Kidney epithelial cell (primary cell): ENCODE results near the gene TMEM14A. TPM values are rescaled to one million over a fixed set of nuclear protein-coding genes. Genes with fewer than 3 reads are reported as not detected.
"Not testable (repeated sequence)": the region's sequence is repeated elsewhere in the genome, so short reads cannot be mapped to it uniquely, and the experiment has no call there.

Source experiments
- DNase-seq: peaks from one replicate; pipeline ENCODE4 v3.0.0-alpha.2; 2010; ENCODE audit warnings: low read depth
- H3K27me3 ChIP-seq: 2 replicates; pipeline ENCODE4 v1.6.0; 2011; ENCODE audit warnings: low read length; ENCODE audit not compliant: control insufficient read depth, insufficient read depth
- H3K36me3 ChIP-seq: 2 replicates; pipeline ENCODE4 v1.5.1; 2011; ENCODE audit warnings: low read length; ENCODE audit not compliant: control insufficient read depth, insufficient read depth
- H3K4me3 ChIP-seq: 2 replicates; pipeline ENCODE4 v1.5.1; 2011; ENCODE audit warnings: low read depth, mild to moderate bottlenecking, control low read depth, low read length
- total RNA-seq: library from RNA; depleted of rRNA; stranded (reverse); fragments of >200 nt; gene quantifications from 2 replicates; pipeline ENCODE4 v1.2.3, GENCODE V29; 2015
- TF ChIP-seq, protein P1 (sequence below): IDR thresholded peaks from 2 replicates; pipeline ENCODE4 v1.5.1; 2011; ENCODE audit warnings: mild to moderate bottlenecking, moderate library complexity, low read length, control low read depth, inconsistent platforms; ENCODE audit not compliant: insufficient read depth, poor library complexity, severe bottlenecking

The TMEM14A gene
- total RNA-seq, 1 donor from 2014 or later: 35.3 TPM

DNA sequence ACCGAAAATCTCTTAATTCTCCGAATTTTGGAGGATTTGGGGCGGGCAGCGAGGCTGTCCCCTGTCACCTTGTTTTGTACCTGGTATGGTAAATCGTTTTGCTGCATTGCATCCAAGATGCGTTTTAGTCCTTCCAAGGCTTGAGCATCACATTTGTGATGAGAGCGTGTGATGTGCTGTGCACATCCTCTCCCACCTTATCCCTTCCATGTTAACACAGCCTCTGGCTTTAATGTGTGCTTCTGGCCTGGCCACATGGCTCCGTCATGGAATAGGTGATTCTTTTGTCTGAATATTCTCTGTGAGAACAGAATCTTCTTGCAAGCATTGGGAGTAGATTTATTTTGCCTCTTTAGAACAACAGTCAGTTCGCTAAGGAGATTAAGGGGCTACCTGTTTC, 763 bp downstream of the TMEM14A start:
- H3K4me3 ChIP-seq: peak overlapping the region; percentile 75
- H3K27me3 ChIP-seq: no peaks in the 10 kb centered on the region
- TF ChIP-seq, protein P1, sequence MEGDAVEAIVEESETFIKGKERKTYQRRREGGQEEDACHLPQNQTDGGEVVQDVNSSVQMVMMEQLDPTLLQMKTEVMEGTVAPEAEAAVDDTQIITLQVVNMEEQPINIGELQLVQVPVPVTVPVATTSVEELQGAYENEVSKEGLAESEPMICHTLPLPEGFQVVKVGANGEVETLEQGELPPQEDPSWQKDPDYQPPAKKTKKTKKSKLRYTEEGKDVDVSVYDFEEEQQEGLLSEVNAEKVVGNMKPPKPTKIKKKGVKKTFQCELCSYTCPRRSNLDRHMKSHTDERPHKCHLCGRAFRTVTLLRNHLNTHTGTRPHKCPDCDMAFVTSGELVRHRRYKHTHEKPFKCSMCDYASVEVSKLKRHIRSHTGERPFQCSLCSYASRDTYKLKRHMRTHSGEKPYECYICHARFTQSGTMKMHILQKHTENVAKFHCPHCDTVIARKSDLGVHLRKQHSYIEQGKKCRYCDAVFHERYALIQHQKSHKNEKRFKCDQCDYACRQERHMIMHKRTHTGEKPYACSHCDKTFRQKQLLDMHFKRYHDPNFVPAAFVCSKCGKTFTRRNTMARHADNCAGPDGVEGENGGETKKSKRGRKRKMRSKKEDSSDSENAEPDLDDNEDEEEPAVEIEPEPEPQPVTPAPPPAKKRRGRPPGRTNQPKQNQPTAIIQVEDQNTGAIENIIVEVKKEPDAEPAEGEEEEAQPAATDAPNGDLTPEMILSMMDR: no peak
- H3K36me3 ChIP-seq: no peaks in the 10 kb centered on the region
- DNase-seq: no peak

DNA sequence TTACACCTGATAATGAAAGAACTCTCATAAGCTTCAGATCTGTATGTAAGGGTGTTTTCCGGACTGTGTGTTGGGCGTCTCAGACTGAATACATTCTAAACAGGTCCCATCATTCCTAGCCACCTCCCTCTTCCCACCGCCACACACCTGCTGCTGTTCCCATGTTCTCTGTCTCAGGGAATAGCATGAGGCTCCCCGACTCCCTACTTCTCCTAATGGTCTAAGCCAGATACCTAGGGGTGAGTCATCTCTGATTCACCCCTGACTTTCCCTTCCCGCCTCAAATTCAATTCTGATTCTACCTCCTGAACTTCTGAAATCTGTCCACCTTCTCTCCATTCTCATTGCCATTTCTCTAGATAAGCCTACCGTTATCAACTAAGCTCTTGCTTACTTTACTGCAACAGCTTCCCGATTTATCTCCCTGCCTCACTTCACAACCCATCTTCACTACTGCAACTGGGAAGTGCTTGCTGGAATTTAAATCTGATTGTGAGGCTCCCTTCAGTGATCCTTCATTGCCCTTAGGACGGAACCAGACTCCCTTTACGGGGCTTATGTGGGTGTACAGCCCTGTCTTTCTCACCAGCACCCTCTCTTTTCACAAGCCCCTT, 1.6 kb downstream of the TMEM14A start:
- Histone ChIP-seq H3K27me3 (no peaks in the 10 kb centered on the region), H3K36me3 (no peaks in the 10 kb centered on the region), H3K4me3 (no peak overlapping the region)
- TF ChIP-seq, protein P1: no peak
- DNase-seq: no peak

DNA sequence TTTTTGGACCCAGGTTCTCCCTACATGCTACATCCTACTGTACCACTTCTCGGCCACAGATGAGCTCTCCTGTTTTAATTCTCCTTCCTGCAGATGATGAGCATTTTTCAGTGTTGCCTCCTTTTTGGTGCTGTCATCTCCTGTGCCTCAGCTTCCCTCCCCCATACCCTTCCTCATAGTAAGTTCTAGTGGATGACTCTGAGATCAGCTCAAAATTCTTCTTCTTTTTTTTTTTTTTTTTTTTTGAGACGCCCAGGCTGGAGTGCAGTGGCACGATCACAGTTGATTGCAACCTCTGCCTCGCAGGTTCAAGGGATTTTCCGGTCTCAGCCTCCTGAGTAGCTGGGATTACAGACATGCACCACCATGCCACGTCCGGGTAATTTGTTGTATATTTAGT, 3.8 kb downstream of the TMEM14A start:
- TF ChIP-seq, protein P1: no peak
- DNase-seq: no peak
- Histone ChIP-seq H3K36me3 (no peaks in the 10 kb centered on the region), H3K27me3 (no peaks in the 10 kb centered on the region), H3K4me3 (no peak overlapping the region)

DNA sequence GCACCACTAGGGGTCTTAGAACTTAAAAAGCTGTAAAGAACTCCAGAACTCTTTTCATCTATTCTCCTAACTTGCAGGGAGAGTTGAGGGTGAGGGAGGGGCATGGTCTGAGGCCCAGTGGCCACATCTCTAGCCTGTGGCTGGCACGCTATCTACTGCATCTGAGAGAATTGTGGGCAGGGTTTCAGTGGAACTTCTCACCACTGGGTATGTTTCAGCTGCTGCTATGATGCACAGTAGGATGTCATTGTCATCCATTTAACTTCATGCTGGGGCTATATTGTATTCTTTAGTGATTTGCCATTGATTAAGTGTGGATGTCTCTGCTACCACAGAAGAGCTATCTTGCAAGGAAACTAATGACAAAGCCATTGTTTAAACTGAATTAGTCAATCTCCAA, 4.5 kb downstream of the TMEM14A start:
- TF ChIP-seq, protein P1: no peak
- no peaks in the 10 kb centered on the region for H3K27me3 ChIP-seq
- no peaks in the 10 kb centered on the region for H3K36me3 ChIP-seq
- no peak for DNase-seq
- H3K4me3 ChIP-seq: no peak overlapping the region

DNA sequence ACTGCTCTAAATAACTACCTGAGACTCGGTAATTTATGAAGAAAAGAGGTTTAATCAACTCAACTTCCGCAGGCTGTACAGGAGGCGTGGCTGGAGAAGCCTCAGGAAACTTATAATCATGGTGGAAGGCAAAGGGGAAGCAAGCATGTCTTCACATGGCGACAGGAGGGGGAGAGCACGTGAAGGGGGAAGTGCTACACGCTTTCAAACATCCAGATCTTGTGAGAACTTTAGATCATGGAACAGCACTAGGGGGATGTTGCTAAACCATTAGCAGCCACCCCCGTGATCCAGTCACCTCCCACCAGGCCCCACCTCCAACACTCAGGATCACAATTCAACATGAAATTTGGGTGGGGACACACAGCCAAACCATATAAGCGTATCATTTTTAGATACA, 5.7 kb downstream of the TMEM14A start:
- H3K27me3 ChIP-seq, H3K4me3 ChIP-seq, H3K36me3 ChIP-seq, DNase-seq: not testable (repeated sequence)

DNA sequence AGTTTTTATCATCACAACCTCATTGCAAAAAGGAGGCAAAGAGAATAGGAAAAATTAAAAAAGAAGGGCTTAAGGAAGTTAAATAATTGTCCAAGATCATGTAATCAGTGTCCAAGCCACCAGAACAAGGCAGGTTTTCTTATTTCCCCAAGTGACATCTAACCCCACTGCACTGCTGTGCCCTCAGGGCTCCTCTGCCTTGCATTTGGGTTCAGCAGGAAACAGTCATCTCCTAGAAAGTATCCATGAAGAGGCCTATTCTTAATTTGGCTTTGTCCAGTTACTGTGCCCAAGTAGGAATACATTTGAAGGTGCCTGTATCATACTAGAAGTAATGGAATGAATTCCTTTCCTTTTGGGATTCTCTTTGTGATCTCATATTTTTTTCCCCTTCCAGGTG, 10.5 kb downstream of the TMEM14A start:
- no peak for DNase-seq
- H3K36me3 ChIP-seq: peaks cover 1% of the 10 kb centered on the region
- no peak overlapping the region for H3K4me3 ChIP-seq
- H3K27me3 ChIP-seq: no peaks in the 10 kb centered on the region
- TF ChIP-seq, protein P1: no peak
